HG03066 (cell line): ENCODE results near the gene RUNDC3A.
"Not testable (repeated sequence)": the region's sequence is repeated elsewhere in the genome, so short reads cannot be mapped to it uniquely, and the experiment has no call there.

Source experiments
- ATAC-seq: cut with Tn5 transposase; IDR thresholded peaks from one replicate; pipeline ENCODE4 v1.9.1; 2021; ENCODE audit warnings: low read depth; ENCODE audit not compliant: unreplicated experiment

Gene RUNDC3A

DNA sequence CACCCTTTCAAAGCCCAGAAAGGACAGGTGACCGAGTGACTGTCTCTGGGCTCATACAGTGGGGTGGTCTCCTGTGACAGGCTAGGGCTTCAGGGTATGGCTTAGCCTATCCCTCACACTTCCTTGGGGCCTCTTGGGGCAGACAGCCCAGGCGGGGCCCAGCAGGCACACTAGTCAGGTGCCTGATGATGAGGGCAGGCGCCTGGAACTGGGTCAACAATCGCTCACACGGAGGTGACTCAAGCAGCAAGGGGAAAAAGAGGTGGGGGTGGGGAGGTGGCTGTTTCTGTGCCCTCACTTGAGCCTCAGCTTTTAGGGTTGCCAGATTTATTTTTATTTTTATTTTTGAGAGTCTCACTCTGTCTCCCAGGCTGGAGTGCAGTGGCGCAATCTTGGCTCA, 30.3 kb downstream of the RUNDC3A start:
- no peak for ATAC-seq

GRCh38 chr17:44340553-44340952, 32.2 kb downstream of the RUNDC3A start:
- not testable (repeated sequence) for ATAC-seq

- no peak for ATAC-seq
Observed at GRCh38 chr17:44343510-44344209, 35.3 kb downstream of the RUNDC3A start.

DNA sequence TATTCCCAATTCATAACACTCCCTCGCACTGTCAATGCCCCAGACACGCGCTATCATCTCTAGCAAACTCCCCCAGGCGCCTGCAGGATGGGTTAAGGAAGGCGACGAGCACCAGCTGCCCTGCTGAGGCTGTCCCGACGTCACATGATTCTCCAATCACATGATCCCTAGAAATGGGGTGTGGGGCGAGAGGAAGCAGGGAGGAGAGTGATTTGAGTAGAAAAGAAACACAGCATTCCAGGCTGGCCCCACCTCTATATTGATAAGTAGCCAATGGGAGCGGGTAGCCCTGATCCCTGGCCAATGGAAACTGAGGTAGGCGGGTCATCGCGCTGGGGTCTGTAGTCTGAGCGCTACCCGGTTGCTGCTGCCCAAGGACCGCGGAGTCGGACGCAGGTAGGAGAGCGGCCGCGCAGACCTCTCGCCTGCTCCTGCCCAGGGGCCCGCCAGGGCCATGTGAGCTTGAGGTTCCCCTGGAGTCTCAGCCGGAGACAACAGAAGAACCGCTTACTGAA, 36.6 kb downstream of the RUNDC3A start, which contains the start of gene GRN:
TSS of gene GRN (plus strand) at position 364 of the 515 bp plus-strand sequence. CDS start 3,863 bp downstream, outside the sequence.
- peak; percentile 67 for ATAC-seq

GRCh38 chr17:44345454-44346026, 37.1 kb downstream of the RUNDC3A start:
- ATAC-seq = no peak

- ATAC-seq = no peak
Observed at GRCh38 chr17:44346064-44346844, 37.9 kb downstream of the RUNDC3A start.

DNA sequence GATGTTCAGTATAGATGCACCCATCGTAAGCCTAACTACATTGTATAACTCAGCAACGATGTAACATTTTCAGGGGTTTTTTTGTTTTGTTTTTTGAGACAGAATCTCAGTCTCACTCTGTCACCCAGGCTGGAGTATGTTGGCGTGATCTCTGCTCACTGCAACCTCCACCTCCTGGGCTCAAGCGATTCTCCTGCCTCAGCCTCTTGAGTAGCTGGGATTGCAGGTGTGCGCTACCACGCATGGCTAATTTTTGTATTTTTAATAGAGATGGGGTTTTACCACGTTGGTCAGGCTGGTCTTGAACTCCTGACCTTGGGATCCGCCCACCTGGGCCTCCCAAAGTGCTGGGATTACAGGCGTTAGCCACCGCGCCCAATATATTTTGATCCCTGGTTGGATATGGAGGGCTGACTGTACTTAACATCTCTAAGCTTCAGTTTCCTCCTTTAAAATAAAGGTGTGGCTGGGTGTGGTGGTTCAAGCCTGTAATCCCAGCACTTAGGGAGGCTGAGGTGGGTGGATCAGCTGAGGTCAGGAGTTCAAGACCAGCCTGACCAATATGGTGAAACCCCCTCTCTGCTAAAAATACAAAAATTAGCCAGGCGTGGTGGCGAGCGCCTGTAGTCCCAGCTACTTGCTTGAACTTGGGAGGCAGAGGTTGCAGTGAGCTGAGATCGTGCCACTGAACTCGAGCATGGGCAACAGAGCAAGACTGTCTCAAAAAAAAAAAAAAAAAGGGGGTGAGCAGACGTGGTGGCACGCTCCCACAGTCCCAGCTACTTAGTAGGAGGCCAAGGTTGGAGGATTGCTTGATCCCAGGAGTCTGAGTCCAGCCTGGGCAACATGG, 39.0 kb downstream of the RUNDC3A start:
- not testable (repeated sequence) for ATAC-seq

- no peak for ATAC-seq
Observed at GRCh38 chr17:44348234-44348987, 40.0 kb downstream of the RUNDC3A start.

GRCh38 chr17:44348988-44349364, 40.6 kb downstream of the RUNDC3A start:
- ATAC-seq = no peak

GRCh38 chr17:44349553-44350070, 41.2 kb downstream of the RUNDC3A start:
- ATAC-seq = no peak

GRCh38 chr17:44350733-44351226, 42.4 kb downstream of the RUNDC3A start:
- no peak for ATAC-seq

DNA sequence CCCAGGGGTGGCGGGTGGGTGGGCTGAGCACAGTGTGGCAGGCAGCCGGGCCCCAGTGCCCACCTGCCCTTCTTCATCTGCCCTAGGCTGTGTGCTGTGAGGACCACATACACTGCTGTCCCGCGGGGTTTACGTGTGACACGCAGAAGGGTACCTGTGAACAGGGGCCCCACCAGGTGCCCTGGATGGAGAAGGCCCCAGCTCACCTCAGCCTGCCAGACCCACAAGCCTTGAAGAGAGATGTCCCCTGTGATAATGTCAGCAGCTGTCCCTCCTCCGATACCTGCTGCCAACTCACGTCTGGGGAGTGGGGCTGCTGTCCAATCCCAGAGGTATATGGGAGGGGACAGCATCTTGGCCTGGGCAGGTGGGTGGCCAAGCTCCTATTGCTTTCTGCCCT, 43.1 kb downstream of the RUNDC3A start:
- ATAC-seq = no peak

GRCh38 chr17:44351961-44352827, 43.8 kb downstream of the RUNDC3A start:
- ATAC-seq = no peak

GRCh38 chr17:44352828-44353671, 44.6 kb downstream of the RUNDC3A start:
- no peak for ATAC-seq

DNA sequence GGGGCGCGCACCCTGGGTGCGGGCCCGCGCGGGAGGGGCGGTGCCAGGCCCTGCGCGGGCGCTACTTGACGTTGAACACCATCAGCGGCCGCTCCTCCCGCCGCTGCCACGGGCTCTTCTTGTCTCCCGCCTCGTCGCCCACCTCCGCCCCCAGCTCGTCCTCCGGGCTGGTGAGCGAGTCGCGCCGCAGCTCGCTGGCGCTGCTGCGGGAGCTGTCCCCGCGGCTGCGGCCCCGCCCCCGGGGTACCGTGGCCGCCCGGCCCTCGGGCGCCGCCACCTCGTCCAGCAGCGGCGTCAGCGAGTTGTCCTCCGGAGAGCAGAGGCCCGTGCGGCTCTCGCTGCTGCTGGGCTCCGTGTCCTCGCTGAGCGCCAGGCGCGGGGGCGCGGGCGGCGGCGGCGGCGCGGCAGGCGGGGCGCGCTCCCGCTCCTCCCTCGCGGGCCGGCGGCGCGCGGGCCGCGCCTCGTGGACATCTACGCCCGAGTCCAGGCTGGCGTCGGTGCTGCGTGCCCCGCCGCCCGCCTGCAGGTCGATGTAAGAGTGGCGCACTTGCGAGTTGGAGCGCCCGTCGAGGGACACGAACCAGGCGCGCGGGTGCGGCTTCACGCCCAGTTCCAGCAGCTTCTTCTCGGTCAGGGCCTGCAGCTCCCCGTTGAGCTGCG, 45.4 kb downstream of the RUNDC3A start:
- ATAC-seq = no peak

GRCh38 chr17:44354582-44355561, 46.5 kb downstream of the RUNDC3A start:
- ATAC-seq = no peak
